GM21786 (cell line): ENCODE measurements around the gene BANP.
"Not testable (repeated sequence)": the region's sequence is repeated elsewhere in the genome, so short reads cannot be mapped to it uniquely, and the experiment has no call there.

ENCODE experiments used
- ATAC-seq: cut with Tn5 transposase; IDR thresholded peaks from one replicate; pipeline ENCODE4 v1.9.1; 2021; ENCODE audit not compliant: unreplicated experiment

Gene BANP

GRCh38 chr16:88013766-88014251, 62.6 kb downstream of the BANP start:
- ATAC-seq, result no peak

- no peak for ATAC-seq
Observed at GRCh38 chr16:88014252-88014781, 63.1 kb downstream of the BANP start.

GRCh38 chr16:88014954-88015805, 63.9 kb downstream of the BANP start:
- ATAC-seq, result no peak

GRCh38 chr16:88015806-88016140, 64.5 kb downstream of the BANP start:
- ATAC-seq, result no peak

- ATAC-seq, result not testable (repeated sequence)
Observed at GRCh38 chr16:88016386-88016785, 65.2 kb downstream of the BANP start.

- no peak for ATAC-seq
Observed at GRCh38 chr16:88016964-88017363, 65.7 kb downstream of the BANP start.

GRCh38 chr16:88017587-88018101, 66.4 kb downstream of the BANP start:
- no peak for ATAC-seq

- ATAC-seq, result not testable (repeated sequence)
Observed at GRCh38 chr16:88018382-88018781, 67.1 kb downstream of the BANP start.

- ATAC-seq, result not testable (repeated sequence)
Observed at GRCh38 chr16:88019041-88019820, 68.0 kb downstream of the BANP start.

- ATAC-seq, result no peak
Observed at GRCh38 chr16:88019821-88020515, 68.7 kb downstream of the BANP start.

GRCh38 chr16:88020516-88020885, 69.3 kb downstream of the BANP start:
- no peak for ATAC-seq

- ATAC-seq, result not testable (repeated sequence)
Observed at GRCh38 chr16:88021041-88021970, 70.1 kb downstream of the BANP start.

- ATAC-seq, result no peak
Observed at GRCh38 chr16:88022076-88023042, 71.1 kb downstream of the BANP start.

- ATAC-seq, result no peak
Observed at GRCh38 chr16:88023366-88023765, 72.1 kb downstream of the BANP start.

- no peak for ATAC-seq
Observed at GRCh38 chr16:88023786-88024185, 72.6 kb downstream of the BANP start.

- not testable (repeated sequence) for ATAC-seq
Observed at GRCh38 chr16:88024491-88025085, 73.4 kb downstream of the BANP start.

- not testable (repeated sequence) for ATAC-seq
Observed at GRCh38 chr16:88025086-88025492, 73.9 kb downstream of the BANP start.

- not testable (repeated sequence) for ATAC-seq
Observed at GRCh38 chr16:88025828-88026555, 74.8 kb downstream of the BANP start.
